Suprapubic skin (tissue), 4 donors: ENCODE data around the gene TSKS. TPM values are rescaled to one million over a fixed set of nuclear protein-coding genes. Genes with fewer than 3 reads are reported as not detected.

ENCODE experiments used
- DNase-seq, 2 donors: peaks; one replicate each; pipeline ENCODE4 v3.0.0-alpha.2; 2019; ENCODE audit warnings: low spot score in 2 of 2
- H3K27ac ChIP-seq: fragments of 200-600 bp; sonication (generic); one replicate; pipeline ENCODE4 v1.5.1; 2019
- H3K27me3 ChIP-seq: fragments of 200-600 bp; sonication (generic); one replicate; pipeline ENCODE4 v1.5.1; 2019
- H3K36me3 ChIP-seq: fragments of 200-600 bp; sonication (generic); one replicate; pipeline ENCODE4 v1.5.1; 2019
- H3K4me1 ChIP-seq: fragments of 200-600 bp; sonication (generic); one replicate; pipeline ENCODE4 v1.5.1; 2019
- H3K4me3 ChIP-seq: fragments of 200-600 bp; sonication (generic); one replicate; pipeline ENCODE4 v1.5.1; 2019; ENCODE audit warnings: mild to moderate bottlenecking
- H3K9me3 ChIP-seq: fragments of 200-600 bp; sonication (generic); one replicate; pipeline ENCODE4 v1.5.1; 2019
- CTCF ChIP-seq, 2 donors: fragments of 200-600 bp in 1 of 2; fragments of 450-650 bp in 1 of 2; sonication (generic) in 1 of 2; IDR thresholded peaks; one replicate each; pipeline ENCODE4 v1.5.1; 2016 to 2019; ENCODE audit warnings: antibody characterized with exemption in 2 of 2, mild to moderate bottlenecking in 1 of 2, moderate library complexity in 1 of 2
- EP300 ChIP-seq: sonication (generic); formaldehyde crosslinking; IDR thresholded peaks from one replicate; pipeline ENCODE4 v1.6.1; 2017; ENCODE audit warnings: antibody characterized with exemption
- POLR2A ChIP-seq, 2 donors: fragments of 450-650 bp; IDR thresholded peaks; one replicate each; pipeline ENCODE4 v1.6.1; 2017; ENCODE audit warnings: antibody characterized with exemption in 2 of 2, mild to moderate bottlenecking in 2 of 2, moderate library complexity in 2 of 2
- POLR2AphosphoS5 ChIP-seq, 3 donors: sonication (generic); formaldehyde crosslinking; IDR thresholded peaks; one replicate each; pipeline ENCODE4 v1.6.1; 2017; ENCODE audit warnings: antibody characterized with exemption in 3 of 3
- WGBS: methylation state at CpG from one replicate; pipeline ENCODE4 v1.1.5; 2018; 5-methylcytosine and 5-hydroxymethylcytosine counted together
- total RNA-seq, 4 donors: library from RNA; depleted of rRNA; stranded (reverse); fragments of >200 nt; gene quantifications; one replicate each; pipeline ENCODE4 v1.1.0, GENCODE V29; 2016

TSKS gene
- total RNA-seq, 4 donors from 2014 or later, result 1.7 to 2.5 TPM; not detected in 2

GRCh38 chr19:49805822-49806619 lies 42.9 kb upstream of the TSKS start:
- H3K27me3 ChIP-seq, result no peaks in the 10 kb centered on the region
- peaks cover 21% of the 10 kb centered on the region for H3K4me1 ChIP-seq
- peaks cover 49% of the 10 kb centered on the region for H3K36me3 ChIP-seq
- 88% methylated on average over 17 of the region's 20 CpGs for WGBS
- H3K4me3 ChIP-seq, result no peak overlapping the region
- DNase-seq, result peak in 1 of 2 donors; percentile 77
- TF ChIP-seq POLR2AphosphoS5 (IDR thresholded peaks at IDR 0.05) (no peak), POLR2A (IDR thresholded peaks at IDR 0.05) (no peak), CTCF (IDR thresholded peaks at IDR 0.05) (no peak), EP300 (no peak)
- H3K27ac ChIP-seq, result no peak overlapping the region
- H3K9me3 ChIP-seq, result no peaks in the 10 kb centered on the region

GRCh38 chr19:49803529-49803856 lies 40.4 kb upstream of the TSKS start:
- H3K27me3 ChIP-seq, result no peaks in the 10 kb centered on the region
- TF ChIP-seq POLR2A (IDR thresholded peaks at IDR 0.05) (no peak), POLR2AphosphoS5 (IDR thresholded peaks at IDR 0.05) (no peak)
- no peak overlapping the region for H3K4me3 ChIP-seq
- H3K27ac ChIP-seq, result no peak overlapping the region
- peaks cover 4% of the 10 kb centered on the region for H3K4me1 ChIP-seq
- peaks cover 74% of the 10 kb centered on the region for H3K36me3 ChIP-seq
- WGBS, result 92% methylated on average over 6 of the region's 6 CpGs
- H3K9me3 ChIP-seq, result no peaks in the 10 kb centered on the region
- DNase-seq, result no peak

GRCh38 chr19:49802836-49803528 lies 39.9 kb upstream of the TSKS start:
- Histone ChIP-seq H3K27ac (no peak overlapping the region), H3K36me3 (peaks cover 79% of the 10 kb centered on the region), H3K4me3 (peak overlapping the region; percentile 37), H3K9me3 (no peaks in the 10 kb centered on the region), H3K27me3 (no peaks in the 10 kb centered on the region), H3K4me1 (no peaks in the 10 kb centered on the region)
- WGBS, result 89% methylated on average over 19 of the region's 24 CpGs
- no peak for TF ChIP-seq POLR2AphosphoS5 (IDR thresholded peaks at IDR 0.05)
- TF ChIP-seq EP300, result no peak
- no peak for TF ChIP-seq POLR2A (IDR thresholded peaks at IDR 0.05)
- TF ChIP-seq CTCF (IDR thresholded peaks at IDR 0.05), result no peak
- no peak for DNase-seq

- WGBS, result 65% methylated on average over 30 of the region's 38 CpGs
- H3K27me3 ChIP-seq, result no peaks in the 10 kb centered on the region
- TF ChIP-seq CTCF (IDR thresholded peaks at IDR 0.05) (no peak), POLR2A (IDR thresholded peaks at IDR 0.05) (no peak), EP300 (no peak)
- H3K36me3 ChIP-seq, result peaks cover 84% of the 10 kb centered on the region
- no peak overlapping the region for H3K27ac ChIP-seq
- peak overlapping the region; percentile 37 for H3K4me3 ChIP-seq
- DNase-seq, result peak; percentile 90 to 94
- H3K4me1 ChIP-seq, result no peaks in the 10 kb centered on the region
- H3K9me3 ChIP-seq, result no peaks in the 10 kb centered on the region
Measured at GRCh38 chr19:49801966-49802661, 39.0 kb upstream of the TSKS start.

- Histone ChIP-seq H3K27me3 (no peaks in the 10 kb centered on the region), H3K4me3 (peak overlapping the region; percentile 37), H3K27ac (no peak overlapping the region), H3K9me3 (no peaks in the 10 kb centered on the region), H3K4me1 (no peaks in the 10 kb centered on the region), H3K36me3 (peaks cover 88% of the 10 kb centered on the region)
- TF ChIP-seq POLR2AphosphoS5 (IDR thresholded peaks at IDR 0.05) (no peak), POLR2A (IDR thresholded peaks at IDR 0.05) (no peak), EP300 (no peak), CTCF (IDR thresholded peaks at IDR 0.05) (no peak)
- 92% methylated on average over 20 of the region's 32 CpGs for WGBS
- DNase-seq, result no peak
Measured at GRCh38 chr19:49801401-49801888, 38.3 kb upstream of the TSKS start.
